Astrocyte (in vitro differentiated cells and primary cell): ENCODE measurements around the gene DCUN1D4.

Source experiments
- CTCF ChIP-seq: IDR thresholded peaks from 2 replicates; pipeline ENCODE4 v1.5.1; 2011; ENCODE audit warnings: low read depth, mild to moderate bottlenecking, inconsistent platforms, low read length, moderate library complexity; ENCODE audit not compliant: insufficient read depth
- EZH2 ChIP-seq: IDR thresholded peaks from 2 replicates; pipeline ENCODE4 v1.6.1; 2012; ENCODE audit warnings: mild to moderate bottlenecking, low read length, inconsistent platforms; ENCODE audit not compliant: insufficient read depth

- TF ChIP-seq CTCF = no peak
- no peak for TF ChIP-seq EZH2
Observed at GRCh38 chr4:51868449-51868847, 25.5 kb downstream of the DCUN1D4 start.
